Fibroblast of lung (primary cell): ENCODE data around the gene PLOD3.

Experiments
- EZH2 ChIP-seq: IDR thresholded peaks from 2 replicates; pipeline ENCODE4 v1.5.1; 2012; ENCODE audit warnings: low read length, control low read depth, mild to moderate bottlenecking; ENCODE audit errors: missing control alignments
- TF ChIP-seq, protein P1 (sequence below), 2 donors: IDR thresholded peaks in 1 of 2; conservative IDR thresholded peaks in 1 of 2; 1 replicate in 1 of 2; 2 replicates in 1 of 2; pipeline ENCODE4 v1.5.1; 2011 to 2012; ENCODE audit warnings: low read length in 2 of 2, control low read depth in 1 of 2, inconsistent platforms in 1 of 2, low read depth in 1 of 2, mild to moderate bottlenecking in 1 of 2

GRCh38 chr7:101156866-101157589 is 60.4 kb downstream of the PLOD3 start:
- TF ChIP-seq, protein P1, sequence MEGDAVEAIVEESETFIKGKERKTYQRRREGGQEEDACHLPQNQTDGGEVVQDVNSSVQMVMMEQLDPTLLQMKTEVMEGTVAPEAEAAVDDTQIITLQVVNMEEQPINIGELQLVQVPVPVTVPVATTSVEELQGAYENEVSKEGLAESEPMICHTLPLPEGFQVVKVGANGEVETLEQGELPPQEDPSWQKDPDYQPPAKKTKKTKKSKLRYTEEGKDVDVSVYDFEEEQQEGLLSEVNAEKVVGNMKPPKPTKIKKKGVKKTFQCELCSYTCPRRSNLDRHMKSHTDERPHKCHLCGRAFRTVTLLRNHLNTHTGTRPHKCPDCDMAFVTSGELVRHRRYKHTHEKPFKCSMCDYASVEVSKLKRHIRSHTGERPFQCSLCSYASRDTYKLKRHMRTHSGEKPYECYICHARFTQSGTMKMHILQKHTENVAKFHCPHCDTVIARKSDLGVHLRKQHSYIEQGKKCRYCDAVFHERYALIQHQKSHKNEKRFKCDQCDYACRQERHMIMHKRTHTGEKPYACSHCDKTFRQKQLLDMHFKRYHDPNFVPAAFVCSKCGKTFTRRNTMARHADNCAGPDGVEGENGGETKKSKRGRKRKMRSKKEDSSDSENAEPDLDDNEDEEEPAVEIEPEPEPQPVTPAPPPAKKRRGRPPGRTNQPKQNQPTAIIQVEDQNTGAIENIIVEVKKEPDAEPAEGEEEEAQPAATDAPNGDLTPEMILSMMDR (conservative IDR thresholded peaks at IDR 0.05 in 1 of 2, IDR thresholded peaks at IDR 0.05 in 1 of 2; ENCODE audit: low read depth in 1 of 2, low read length in 2 of 2) = no peak
- no peak for TF ChIP-seq EZH2
